NCI-H510A (cell line): ENCODE data around the gene P2RY2.

Experiments
- DNase-seq: peaks from one replicate; lab custom pipeline; 2025; lab: John Stamatoyannopoulos, UW

Gene P2RY2

DNA sequence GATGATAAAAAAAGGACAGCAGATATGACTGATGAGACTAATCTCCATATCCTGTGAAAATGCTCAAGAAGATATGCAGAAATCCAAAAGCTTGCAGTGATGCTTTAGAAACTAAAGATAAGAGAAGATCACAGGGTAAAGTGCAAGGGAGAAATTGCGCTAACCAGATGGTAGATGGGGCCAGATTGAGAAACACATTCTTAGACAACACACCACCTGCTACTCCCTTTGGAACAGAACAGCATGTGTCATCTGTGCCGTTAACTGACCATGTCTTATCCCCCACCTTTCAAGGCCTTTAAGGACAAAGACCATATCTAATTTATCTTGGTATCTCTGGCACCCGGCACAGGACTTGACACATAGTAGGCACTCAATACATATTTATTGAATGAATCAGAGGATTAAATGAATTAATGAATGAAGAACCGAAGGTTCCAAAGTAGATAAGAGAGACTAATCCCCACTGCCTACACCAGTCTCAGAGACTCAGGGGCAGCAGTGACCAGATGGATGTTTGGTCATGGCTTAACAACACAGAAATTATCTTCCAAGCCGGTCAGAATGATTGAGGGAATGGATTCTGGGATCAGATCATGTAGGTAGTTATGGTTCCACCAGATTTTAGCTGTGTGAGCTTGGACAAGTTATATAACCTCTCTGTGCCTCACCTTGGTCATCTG lies 12.3 kb upstream of the P2RY2 start:
- no peak for DNase-seq

DNA sequence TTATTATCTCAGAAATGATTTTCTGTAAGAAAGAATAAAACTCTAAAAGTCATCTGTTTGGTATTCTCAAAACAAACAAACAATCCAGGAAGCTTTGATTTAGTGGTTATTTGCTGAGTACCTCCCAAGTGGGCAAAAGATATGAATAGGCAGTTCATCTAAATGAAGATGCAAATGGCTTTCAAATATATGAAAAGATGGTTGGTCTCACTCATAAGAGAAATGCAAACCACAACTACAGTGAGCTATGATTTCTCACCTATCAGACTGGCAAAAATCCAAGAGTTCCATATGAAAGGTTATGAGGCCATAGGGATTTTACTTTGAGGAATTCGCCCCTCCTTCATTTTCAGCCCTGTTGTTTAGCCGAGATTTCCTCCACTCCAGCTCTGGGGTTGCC lies 11.3 kb upstream of the P2RY2 start:
- no peak for DNase-seq

DNA sequence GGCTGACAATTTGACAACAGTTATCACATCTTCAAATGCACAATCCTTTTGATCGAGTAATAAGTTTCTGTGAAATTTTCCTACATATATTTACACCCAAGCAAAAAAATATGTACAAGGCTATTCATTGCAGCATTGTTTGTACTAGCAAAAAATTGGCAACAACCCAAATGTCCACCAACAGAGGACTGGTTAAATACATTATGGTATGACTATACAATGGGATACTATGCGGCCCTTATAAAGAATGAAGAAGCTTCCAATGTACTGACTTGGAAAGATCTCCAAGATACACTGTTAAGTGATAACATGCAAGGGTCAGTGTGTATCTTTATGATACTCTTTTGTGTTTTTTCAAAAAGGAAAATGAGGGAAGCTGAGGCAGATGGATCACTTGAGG lies 8.2 kb upstream of the P2RY2 start:
- no peak for DNase-seq

DNA sequence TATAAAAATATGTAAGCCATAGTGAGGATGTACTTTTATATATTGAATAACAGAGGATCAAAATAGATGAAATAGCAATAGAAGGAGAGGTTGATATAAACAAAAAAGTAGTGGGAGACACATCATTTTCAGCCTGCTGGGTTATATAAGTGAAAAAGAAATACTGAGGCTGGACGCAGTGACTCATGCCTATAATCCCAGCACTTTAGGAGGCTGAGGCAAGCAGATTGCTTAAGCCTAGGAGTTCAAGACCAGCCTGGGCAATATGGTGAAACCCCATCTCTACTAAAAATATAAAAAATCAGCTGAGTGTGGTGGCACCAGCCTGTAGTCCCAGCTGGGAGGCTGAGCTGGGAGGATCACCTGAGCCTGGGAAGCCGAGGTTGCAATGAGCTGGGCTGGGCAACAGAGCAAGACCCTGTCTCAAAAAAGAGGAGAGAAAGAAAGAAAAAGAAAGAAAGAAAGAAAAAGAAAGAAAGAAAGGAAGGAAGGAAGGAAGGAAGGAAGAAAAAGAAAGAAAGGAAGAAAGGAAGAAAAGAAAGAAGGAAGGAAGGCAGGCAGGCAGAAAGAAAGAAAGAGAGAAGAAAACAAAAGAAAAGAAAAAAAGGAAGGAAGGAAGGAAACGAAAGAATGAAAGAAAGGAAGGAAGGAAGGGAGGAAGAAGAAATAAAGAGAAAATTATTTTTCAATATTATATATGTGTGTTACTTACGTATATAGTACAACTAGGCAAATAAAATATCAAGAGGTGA lies 7.0 kb upstream of the P2RY2 start:
- DNase-seq = no peak

DNA sequence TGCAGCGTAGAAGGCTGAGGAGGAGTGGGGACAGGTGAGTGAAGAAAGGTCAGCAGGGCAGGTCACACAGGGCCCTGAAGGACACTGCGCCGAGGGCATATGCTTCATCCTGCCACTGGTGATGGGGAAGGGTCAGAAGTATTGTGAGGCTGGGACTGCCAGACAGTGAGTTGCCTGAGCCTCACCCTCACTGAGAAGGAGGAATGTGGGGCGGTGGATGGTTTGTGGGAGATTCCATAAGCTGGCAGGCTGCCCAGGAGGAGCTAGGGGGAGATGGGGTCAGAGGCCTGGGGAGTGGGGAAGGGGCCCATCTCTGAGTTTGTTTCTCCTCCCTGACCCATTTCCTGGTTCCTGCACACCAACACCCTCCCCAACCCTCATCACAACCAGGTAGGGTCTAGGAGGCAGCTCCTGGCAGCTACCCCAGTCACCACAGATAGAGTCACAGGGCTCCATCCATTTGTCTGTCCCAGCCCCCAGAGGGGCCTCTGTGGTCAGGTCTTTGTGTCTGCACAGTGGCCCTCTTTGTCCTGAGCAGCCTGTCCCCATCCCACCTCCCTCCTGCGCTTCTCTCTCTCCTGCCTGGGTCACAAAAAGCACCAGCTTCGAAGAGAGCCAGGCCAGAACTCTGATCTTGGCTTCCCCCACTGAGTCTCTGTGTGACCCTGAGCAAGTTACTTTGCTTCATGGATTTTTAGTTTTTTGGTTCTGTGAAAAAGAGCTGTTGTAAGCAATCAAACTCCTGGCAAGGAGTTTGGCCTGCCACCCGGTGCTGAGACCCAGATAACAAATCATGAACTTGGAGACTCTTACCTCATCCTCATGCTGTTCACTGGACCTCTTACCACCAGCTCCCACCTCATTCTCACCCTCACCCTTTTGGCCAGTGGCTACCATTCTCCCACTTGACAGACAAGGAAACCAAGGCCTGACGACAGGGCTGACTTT lies 4.6 kb upstream of the P2RY2 start:
- no peak for DNase-seq

GRCh38 chr11:73215191-73216134 lies 2.6 kb upstream of the P2RY2 start:
- DNase-seq = no peak

DNA sequence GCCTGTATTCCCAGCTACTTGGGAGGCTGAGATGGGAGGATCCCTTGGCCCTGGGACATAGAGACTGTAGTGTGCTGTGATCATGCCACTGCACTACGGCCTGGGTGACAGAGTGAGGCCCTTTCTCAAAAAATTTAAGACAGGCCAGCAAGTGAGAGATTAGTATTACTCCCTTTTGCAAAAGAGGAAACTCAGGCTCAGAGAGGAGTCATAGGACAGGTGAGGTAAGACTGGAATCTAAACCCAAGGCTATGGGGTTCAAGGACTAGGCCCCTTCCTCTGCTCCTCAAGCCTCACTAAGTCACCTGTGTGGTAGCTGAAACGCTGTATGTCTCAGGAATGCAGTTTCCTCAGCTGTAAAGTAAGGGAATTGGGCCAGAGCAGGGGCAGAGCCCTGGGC lies 1.6 kb upstream of the P2RY2 start:
- no peak for DNase-seq

DNA sequence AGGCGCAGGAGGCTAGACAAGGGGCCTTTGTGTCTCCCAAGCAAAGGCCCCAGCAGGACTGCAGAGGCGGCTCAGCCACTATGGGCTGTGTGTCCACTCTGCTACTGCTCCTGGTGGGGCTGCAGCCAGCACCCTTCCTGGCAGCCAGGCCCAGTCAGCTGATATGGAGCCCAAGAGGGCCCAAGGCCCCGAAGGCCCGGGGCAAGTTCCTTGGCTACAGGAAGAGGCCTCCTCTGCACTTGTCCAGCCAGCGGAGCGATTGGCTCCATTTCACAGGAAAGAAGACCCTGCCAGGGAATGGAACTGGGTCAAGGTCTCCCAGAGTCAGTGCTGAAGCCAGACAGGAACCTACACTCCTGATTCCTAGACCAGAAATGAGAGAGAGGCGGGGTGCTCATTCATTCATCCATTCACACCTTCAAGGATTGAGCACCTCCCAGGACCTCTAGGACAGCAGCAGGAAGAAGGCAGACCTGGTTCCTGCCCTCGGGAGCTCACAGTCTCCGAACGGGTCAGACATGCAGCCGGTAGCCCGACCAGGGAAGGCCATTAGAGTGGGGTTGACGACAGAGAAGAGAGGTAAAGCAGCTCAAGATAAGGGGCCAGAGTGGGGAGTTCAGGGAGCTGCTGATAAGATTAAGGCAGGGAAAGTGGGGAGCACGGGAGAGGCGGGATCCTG lies 811 bp upstream of the P2RY2 start:
- DNase-seq = no peak

- no peak for DNase-seq
These were observed 323 bp upstream of the P2RY2 start for GRCh38 chr11:73217810-73218105.

DNA sequence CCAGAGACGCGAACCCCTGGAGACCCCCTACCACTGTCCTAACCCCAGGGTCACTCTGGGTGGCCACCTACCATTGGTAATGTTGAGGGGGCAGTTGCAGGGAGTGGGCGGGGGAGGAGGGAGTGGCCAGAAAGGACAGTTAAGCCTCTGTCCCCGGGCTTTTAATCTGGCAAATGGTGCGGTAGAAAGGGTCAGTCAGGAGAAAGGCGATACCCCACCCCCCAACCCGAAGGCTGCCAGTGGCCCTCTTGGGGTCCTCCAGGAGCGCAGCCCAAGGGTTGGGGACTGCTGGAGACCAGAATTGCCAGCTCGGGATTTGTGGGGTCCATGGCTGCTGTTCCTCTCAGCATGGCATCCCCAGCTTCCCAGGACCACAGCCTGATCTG lies 742 bp downstream of the P2RY2 start:
- DNase-seq = no peak

GRCh38 chr11:73219396-73220285 lies 1.6 kb downstream of the P2RY2 start:
- DNase-seq = no peak

DNA sequence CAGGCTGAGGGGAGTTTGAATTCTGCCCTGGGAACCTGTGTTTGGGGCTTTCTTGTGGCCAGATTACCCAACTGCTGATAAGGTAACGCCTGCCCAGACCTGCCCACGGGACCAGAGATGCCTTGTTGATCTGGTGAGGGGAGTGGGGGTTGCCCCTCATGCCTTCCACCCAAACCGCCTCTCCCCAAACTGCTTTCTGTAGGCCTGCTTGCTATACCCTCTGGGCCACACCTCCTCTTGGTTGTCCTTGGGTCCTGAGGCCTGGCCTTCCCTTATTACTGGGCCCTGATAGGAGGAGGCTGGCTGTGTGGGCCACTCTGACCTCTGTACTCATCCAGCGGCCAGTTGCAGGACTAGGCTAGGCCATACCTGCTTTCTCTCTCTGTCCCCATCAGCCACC lies 3.4 kb downstream of the P2RY2 start:
- no peak for DNase-seq

- no peak for DNase-seq
These were observed 3.9 kb downstream of the P2RY2 start for GRCh38 chr11:73221996-73222395.

DNA sequence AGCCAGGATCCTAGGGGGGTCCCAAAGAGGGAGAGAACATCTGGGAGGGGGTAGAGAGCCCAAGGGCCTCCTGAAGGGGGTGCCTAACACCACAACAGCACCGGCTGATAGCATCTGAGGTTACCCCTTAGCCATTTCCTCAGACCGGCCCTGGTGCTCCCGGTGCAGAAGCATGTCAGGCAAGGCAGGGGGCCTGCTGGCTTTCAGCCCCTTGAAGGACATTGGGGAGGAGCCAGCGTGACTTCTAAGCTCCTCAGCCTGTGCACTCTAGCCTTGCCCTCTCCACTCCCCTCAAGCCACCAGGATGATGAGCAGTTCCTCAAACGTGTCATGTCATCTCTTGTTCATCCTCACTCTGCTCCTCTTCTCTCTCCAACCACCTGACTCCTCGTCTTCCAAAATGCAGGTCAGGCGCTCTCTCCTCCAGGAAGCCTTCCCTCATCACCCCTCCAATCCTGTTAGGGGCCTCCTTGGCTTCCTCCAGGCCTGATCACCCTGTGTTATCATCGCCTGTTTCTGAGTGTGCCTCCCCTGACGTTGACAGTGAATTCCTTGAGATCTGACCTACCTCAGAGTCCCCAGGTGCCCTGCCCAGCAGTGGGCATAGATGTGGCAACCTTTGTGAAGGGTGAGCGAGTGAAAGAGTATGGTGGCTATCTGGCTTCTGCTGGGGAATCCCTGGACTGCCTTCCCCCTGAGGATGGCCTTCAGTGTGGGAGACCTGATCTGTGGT lies 6.1 kb downstream of the P2RY2 start:
- DNase-seq = no peak

DNA sequence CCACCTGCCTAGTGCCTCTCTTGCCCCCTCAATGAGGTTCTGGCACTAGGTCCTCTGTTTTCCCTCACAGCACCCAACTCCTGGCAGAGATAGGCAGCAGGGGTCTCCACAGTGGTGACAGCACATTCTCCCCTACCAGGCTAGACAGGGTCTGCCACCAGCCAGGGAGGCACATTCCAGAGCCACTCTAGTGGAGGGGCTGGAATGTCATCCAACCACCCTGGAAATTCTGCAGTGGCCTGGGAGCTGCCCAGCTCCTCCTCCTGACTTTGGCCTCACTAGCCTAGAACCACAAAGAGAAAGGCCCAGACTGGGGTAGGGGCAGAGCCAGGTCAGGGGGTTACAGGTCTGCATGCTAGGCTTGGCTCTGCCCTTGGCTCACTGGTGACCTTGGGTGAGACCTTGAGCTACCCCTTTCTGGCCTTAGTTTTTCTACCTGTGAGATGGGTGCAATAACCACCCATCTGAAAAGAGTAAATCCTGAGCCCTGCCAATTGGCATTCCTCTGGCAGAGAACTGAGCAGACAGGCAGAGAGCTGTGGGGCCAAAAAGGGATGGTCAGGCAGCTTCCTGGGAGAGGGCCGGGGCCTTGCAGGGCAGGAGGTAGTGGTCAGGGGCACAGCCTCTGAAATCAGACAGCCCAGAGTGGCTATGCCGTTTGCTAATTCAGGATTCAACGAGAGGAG lies 7.1 kb downstream of the P2RY2 start:
- DNase-seq = no peak

- no peak for DNase-seq
These were observed 7.8 kb downstream of the P2RY2 start for GRCh38 chr11:73225851-73226250.

- DNase-seq = no peak
These were observed 8.4 kb downstream of the P2RY2 start for GRCh38 chr11:73226297-73227006.

DNA sequence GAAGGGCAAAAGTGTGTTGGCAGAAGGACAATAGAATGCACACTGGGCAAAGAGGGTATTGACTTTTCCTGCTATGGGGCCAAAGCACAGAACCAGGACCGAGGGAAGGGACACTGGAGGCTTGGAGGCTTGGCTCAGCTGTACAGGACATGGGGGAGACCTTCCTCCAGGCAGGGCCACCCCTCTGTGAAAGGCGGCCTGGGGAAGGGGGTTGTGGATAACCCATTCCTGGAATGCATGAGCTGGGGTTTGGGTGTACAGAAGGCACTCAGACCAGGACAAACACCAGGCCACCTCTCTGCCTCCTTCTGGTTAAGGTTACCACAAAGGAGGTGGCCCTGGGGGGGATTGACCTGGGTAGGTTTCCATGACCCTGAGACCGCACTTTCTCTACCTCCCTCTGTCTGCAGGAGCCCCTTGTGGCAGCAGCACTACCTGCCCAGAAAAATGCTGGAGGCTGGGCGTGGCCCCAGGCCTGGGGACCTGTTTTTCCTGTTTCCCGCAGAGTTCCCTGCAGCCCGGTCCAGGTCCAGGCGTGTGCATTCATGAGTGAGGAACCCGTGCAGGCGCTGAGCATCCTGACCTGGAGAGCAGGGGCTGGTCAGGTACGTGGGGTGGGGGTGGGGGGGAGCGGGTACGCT lies 9.6 kb downstream of the P2RY2 start:
- DNase-seq = peak; percentile 97
